Stimulated activated CD8-positive, alpha-beta memory T cell treated with anti-CD3 and anti-CD28 coated beads, Interleukin-2, amount 100 ng/mL, for 48 hours (primary cell): Measurements from ENCODE around the gene SLC9A5.

Source experiments
- DNase-seq, 2 donors: peaks; one replicate each; pipeline ENCODE4 v3.0.0-alpha.2; 2020; ENCODE audit warnings: low read depth in 2 of 2

Gene SLC9A5

GRCh38 chr16:67256701-67257230 is 8.0 kb downstream of the SLC9A5 start:
- no peak for DNase-seq

- DNase-seq = no peak
Measured at GRCh38 chr16:67257486-67258160, 8.8 kb downstream of the SLC9A5 start.

- no peak for DNase-seq
Measured at GRCh38 chr16:67258161-67258835, 9.5 kb downstream of the SLC9A5 start.

GRCh38 chr16:67259705-67260104 is 10.9 kb downstream of the SLC9A5 start:
- no peak for DNase-seq

GRCh38 chr16:67260426-67261063 is 11.8 kb downstream of the SLC9A5 start:
- DNase-seq = no peak

GRCh38 chr16:67263201-67263600 is 14.4 kb downstream of the SLC9A5 start:
- no peak for DNase-seq

GRCh38 chr16:67264277-67264676 is 15.5 kb downstream of the SLC9A5 start:
- no peak for DNase-seq

- no peak for DNase-seq
Measured at GRCh38 chr16:67264866-67265265, 16.1 kb downstream of the SLC9A5 start.

- no peak for DNase-seq
Measured at GRCh38 chr16:67265834-67266233, 17.1 kb downstream of the SLC9A5 start.

- DNase-seq = no peak
Measured at GRCh38 chr16:67268136-67268579, 19.4 kb downstream of the SLC9A5 start.

- DNase-seq = no peak
Measured at GRCh38 chr16:67269766-67270165, 21.0 kb downstream of the SLC9A5 start.

GRCh38 chr16:67270931-67271338 is 22.2 kb downstream of the SLC9A5 start:
- no peak for DNase-seq

GRCh38 chr16:67271446-67271845 is 22.7 kb downstream of the SLC9A5 start:
- no peak for DNase-seq

GRCh38 chr16:67275321-67275720 is 26.5 kb downstream of the SLC9A5 start:
- no peak for DNase-seq

GRCh38 chr16:67277294-67277998 is 28.7 kb downstream of the SLC9A5 start:
- DNase-seq = peak in 1 of 2 donors; percentile 31

GRCh38 chr16:67277999-67278772 is 29.4 kb downstream of the SLC9A5 start:
- DNase-seq = no peak

- DNase-seq = peak; percentile 43 to 53
Measured at GRCh38 chr16:67278773-67279295, 30.1 kb downstream of the SLC9A5 start.

- peak; percentile 74 to 75 for DNase-seq
Measured at GRCh38 chr16:67279296-67280089, 30.7 kb downstream of the SLC9A5 start, which contains the start of gene PLEKHG4. Gene PLEKHG4 (plus strand): TSS chr16:67279532. CDS start chr16:67280045, 513 bp downstream.

- DNase-seq = no peak
Measured at GRCh38 chr16:67280090-67281015, 31.6 kb downstream of the SLC9A5 start.
